ENCODE data around the gene BCLAF1.

DNA sequence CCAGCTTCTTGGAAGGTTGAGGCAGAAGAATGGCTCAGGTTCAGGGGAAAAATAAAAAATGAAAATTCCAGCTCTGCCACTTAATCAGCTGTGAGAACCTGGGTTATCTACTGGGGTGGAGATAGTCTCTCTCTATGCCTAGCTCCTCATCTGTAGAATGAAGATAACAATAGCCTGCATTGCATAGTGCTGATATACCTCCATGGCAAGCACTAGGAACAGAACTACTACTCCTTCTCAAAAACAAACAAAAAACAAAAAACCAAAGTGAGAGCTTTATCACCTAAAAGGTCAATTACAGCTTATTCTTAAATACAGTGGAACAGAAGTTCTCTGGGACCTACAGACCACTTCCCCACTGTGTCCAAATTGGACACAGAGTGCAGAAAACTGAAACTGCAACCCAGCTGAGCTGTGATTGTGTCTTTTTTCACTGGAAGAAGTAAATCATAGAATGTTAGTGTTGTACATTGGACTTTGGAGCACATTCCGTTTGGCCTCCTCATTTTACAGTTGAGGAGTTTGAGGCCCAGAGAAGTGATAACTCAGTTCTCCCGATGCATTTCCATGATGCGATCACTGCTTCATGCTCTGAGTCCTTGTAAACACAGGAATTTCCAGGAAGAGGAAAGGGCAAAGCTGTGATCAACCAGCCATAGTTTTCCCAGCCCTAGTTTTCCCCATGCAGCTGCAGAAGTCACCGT, 62.8 kb downstream of the BCLAF1 start:
- no peak for TF ChIP-seq CTCF (IDR thresholded peaks at IDR 0.05; ENCODE audit: low read length)
- TF ChIP-seq EZH2 (optimal IDR thresholded peaks at IDR 0.05; ENCODE audit: low read depth, low read length): no peak

Measured in MM.1S (cell line).